A549 (cell line): Measurements from ENCODE around the gene CRYM. TPM values are rescaled to one million over a fixed set of nuclear protein-coding genes. Genes with fewer than 3 reads are reported as not detected.

Experiments used
- ATAC-seq, 2 experiments: fragments of 200-7000 bp in 1 of 2; fragments of >200 bp in 1 of 2; cut with Nextera tagmentation in 1 of 2; cut with Tn5 transposase in 1 of 2; 3 replicates each; pipeline versions ENCODE4 v1.8.0 to v1.9.1; 2018 to 2020; ENCODE audit warnings: mild to moderate bottlenecking in 1 of 2, moderate library complexity in 1 of 2
- CTCF ChIA-PET: fragments of 300-600 bp; sonication (Branson Sonifier 250); formaldehyde crosslinking; extraction: SDS; loops from one replicate; lab custom pipeline; 2021; ENCODE audit warnings: antibody characterized with exemption, inconsistent platforms; lab: Yijun Ruan, JAX
- POLR2A ChIA-PET: fragments of 350-600 bp; formaldehyde crosslinking; extraction: SDS; loops from one replicate; lab custom pipeline; 2021; ENCODE audit warnings: antibody characterized with exemption, inconsistent platforms; lab: Yijun Ruan, JAX
- DNase-seq, 2 experiments: peaks; one replicate each; pipeline versions ENCODE4 v3.0.0 to v3.0.0-alpha.2; 2011 to 2016; ENCODE audit warnings: low read depth in 1 of 2, low spot score in 1 of 2
- FAIRE-seq: peaks from 2 replicates; lab custom pipeline; 2011; peaks lifted over from hg19 to GRCh38; lab: Jason Lieb, UNC
- H3K27ac ChIP-seq, 2 experiments: fragments of >200 bp; sonication (Bioruptor Twin); formaldehyde crosslinking; 3 replicates each; pipeline ENCODE4 v1.5.1; 2016 to 2017
- H3K4me1 ChIP-seq: fragments of >200 bp; sonication (Bioruptor Twin); formaldehyde crosslinking; 3 replicates; pipeline ENCODE4 v1.6.1; 2016
- H3K4me2 ChIP-seq: fragments of >200 bp; sonication (Bioruptor Twin); formaldehyde crosslinking; 3 replicates; pipeline ENCODE4 v1.6.1; 2016
- H3K4me3 ChIP-seq: fragments of >200 bp; sonication (Bioruptor Twin); formaldehyde crosslinking; 3 replicates; pipeline ENCODE4 v1.5.1; 2016
- H3K9me3 ChIP-seq: fragments of >200 bp; sonication (Bioruptor Twin); formaldehyde crosslinking; 3 replicates; pipeline ENCODE4 v1.6.1; 2016
- BHLHE40 ChIP-seq: IDR thresholded peaks from 2 replicates; pipeline ENCODE4 v1.6.1; 2012; ENCODE audit warnings: low read depth, low read length, inconsistent platforms
- EHF ChIP-seq: fragments of 250-450 bp; sonication (Bioruptor Pico); IDR thresholded peaks from 2 replicates; pipeline ENCODE4 v1.5.0; 2020; ENCODE audit warnings: mild to moderate bottlenecking
- EP300 ChIP-seq, 2 experiments: fragments of >200 bp; sonication (Bioruptor Twin); formaldehyde crosslinking; IDR thresholded peaks; 2 replicates in 1 of 2; 3 replicates in 1 of 2; pipeline ENCODE4 v1.6.1; 2016 to 2017
- HEYL ChIP-seq: fragments of 250-450 bp; sonication (Bioruptor Pico); IDR thresholded peaks from 2 replicates; pipeline ENCODE4 v1.8.0; 2021; ENCODE audit warnings: mild to moderate bottlenecking, moderate library complexity
- KDM1A ChIP-seq: fragments of 200-600 bp; sonication (generic); IDR thresholded peaks from 2 replicates; pipeline ENCODE4 v1.6.1; 2016; ENCODE audit warnings: low read depth, mild to moderate bottlenecking
- KDM5A ChIP-seq: fragments of 200-600 bp; sonication (generic); IDR thresholded peaks from 2 replicates; pipeline ENCODE4 v1.6.1; 2016; ENCODE audit warnings: antibody characterized with exemption, mild to moderate bottlenecking
- MAZ ChIP-seq: fragments of 150-350 bp; IDR thresholded peaks from 2 replicates; pipeline ENCODE4 v1.6.1; 2014; ENCODE audit warnings: antibody characterized with exemption, low read depth, low read length, borderline replicate concordance
- NPAS2 ChIP-seq: fragments of 250-450 bp; sonication (Bioruptor Pico); IDR thresholded peaks from 2 replicates; pipeline ENCODE4 v1.8.0; 2022; ENCODE audit warnings: mild to moderate bottlenecking, moderate library complexity, borderline replicate concordance
- PHF8 ChIP-seq: fragments of 200-600 bp; sonication (generic); IDR thresholded peaks from 2 replicates; pipeline ENCODE4 v1.6.1; 2016; ENCODE audit warnings: low read depth, mild to moderate bottlenecking, antibody characterized with exemption, moderate library complexity, borderline replicate concordance
- POLR2A ChIP-seq: IDR thresholded peaks from 2 replicates; pipeline ENCODE4 v1.6.1; 2012; ENCODE audit warnings: mild to moderate bottlenecking, low read length
- POLR2AphosphoS2 ChIP-seq: conservative IDR thresholded peaks from 2 replicates; pipeline ENCODE4 v1.6.1; 2012; ENCODE audit warnings: low read length, improper control_type of control experiment, inconsistent platforms
- RAD21 ChIP-seq, 2 experiments: fragments of >200 bp in 1 of 2; sonication (Bioruptor Twin) in 1 of 2; formaldehyde crosslinking in 1 of 2; IDR thresholded peaks in 1 of 2; conservative IDR thresholded peaks in 1 of 2; 2 replicates in 1 of 2; 3 replicates in 1 of 2; pipeline ENCODE4 v1.6.1; 2012 to 2018; ENCODE audit warnings: inconsistent platforms in 1 of 2
- RCOR1 ChIP-seq: fragments of 150-350 bp; IDR thresholded peaks from 2 replicates; pipeline ENCODE4 v1.6.1; 2014; ENCODE audit warnings: antibody characterized with exemption, low read length, low read depth
- RFX5 ChIP-seq: fragments of 450-650 bp; IDR thresholded peaks from 2 replicates; pipeline ENCODE4 v1.7.1; 2014; ENCODE audit warnings: antibody characterized with exemption, mild to moderate bottlenecking, moderate library complexity
- RNF2 ChIP-seq: fragments of 200-600 bp; sonication (generic); IDR thresholded peaks from 2 replicates; pipeline ENCODE4 v1.6.1; 2016; ENCODE audit warnings: low read depth, mild to moderate bottlenecking, antibody characterized with exemption, moderate library complexity, borderline replicate concordance
- TFCP2L1 ChIP-seq: fragments of 250-450 bp; sonication (Bioruptor Pico); IDR thresholded peaks from 2 replicates; pipeline ENCODE4 v1.5.0; 2021; ENCODE audit warnings: mild to moderate bottlenecking
- TP53 ChIP-seq: fragments of 250-450 bp; sonication (Bioruptor Pico); IDR thresholded peaks from 2 replicates; pipeline ENCODE4 v1.5.0; 2021; ENCODE audit warnings: mild to moderate bottlenecking, moderate library complexity
- polyA plus RNA-seq, 4 experiments: library from polyadenylated mRNA; depleted of rRNA in 3 of 4; stranded (reverse); fragments of >200 nt; fragmentation: RNase III in 1 of 4; extraction: RNeasy Plus Mini Kit Qiagen cat#74134 plus additional on column Dnase treatment in 1 of 4; gene quantifications; 2 replicates in 3 of 4; 3 replicates in 1 of 4; pipeline ENCODE4 v1.2.3, GENCODE V29; 2011 to 2017
- TF ChIP-seq, protein P1 (sequence below): fragments of >200 bp; sonication (Bioruptor Twin); formaldehyde crosslinking; IDR thresholded peaks from 2 replicates; pipeline ENCODE4 v1.6.1; 2016
- TF ChIP-seq, protein P2 (sequence below): IDR thresholded peaks from 2 replicates; pipeline ENCODE4 v1.6.1; 2012
- TF ChIP-seq, protein P3 (sequence below): fragments of 450-650 bp; IDR thresholded peaks from 2 replicates; pipeline ENCODE4 v1.6.1; 2014; ENCODE audit warnings: antibody characterized with exemption
- TF ChIP-seq, protein P4 (sequence below): IDR thresholded peaks from 2 replicates; pipeline ENCODE4 v1.6.1; 2012; ENCODE audit warnings: low read depth, borderline replicate concordance
- TF ChIP-seq, protein P5 (sequence below): fragments of >200 bp; sonication (Bioruptor Twin); formaldehyde crosslinking; IDR thresholded peaks from 3 replicates; pipeline ENCODE4 v1.5.1; 2016

CRYM gene
- polyA plus RNA-seq, 2 of the 4 experiments (the other 2 are of a cell fraction), result 0.98 to 3.1 TPM

GRCh38 chr16:21227866-21228265, 50.2 kb downstream of the CRYM start:
- no peak for DNase-seq
- FAIRE-seq, result no peak
- CTCF ChIA-PET, result interaction anchor here (0.7 to 2.9 kb wide), 2 partner anchors 28 to 50 kb away, joined by 3 to 10 read pairs; partner anchors contain the start of gene CRYM
- ATAC-seq, result no peak
- POLR2A ChIA-PET, result no interaction called here
- no peak overlapping the region for H3K4me2 ChIP-seq
- no peak for TF ChIP-seq PHF8
- TF ChIP-seq, protein P1, sequence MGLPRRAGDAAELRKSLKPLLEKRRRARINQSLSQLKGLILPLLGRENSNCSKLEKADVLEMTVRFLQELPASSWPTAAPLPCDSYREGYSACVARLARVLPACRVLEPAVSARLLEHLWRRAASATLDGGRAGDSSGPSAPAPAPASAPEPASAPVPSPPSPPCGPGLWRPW, result no peak
- TF ChIP-seq POLR2AphosphoS2, result no peak
- no peak for TF ChIP-seq NPAS2 (CRISPR knock-in tag)
- TF ChIP-seq EP300 (IDR thresholded peaks at IDR 0.05), result no peak
- no peak for TF ChIP-seq BHLHE40
- no peak for TF ChIP-seq RCOR1
- TF ChIP-seq, protein P2, sequence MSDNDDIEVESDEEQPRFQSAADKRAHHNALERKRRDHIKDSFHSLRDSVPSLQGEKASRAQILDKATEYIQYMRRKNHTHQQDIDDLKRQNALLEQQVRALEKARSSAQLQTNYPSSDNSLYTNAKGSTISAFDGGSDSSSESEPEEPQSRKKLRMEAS, result no peak
- TF ChIP-seq, protein P3, sequence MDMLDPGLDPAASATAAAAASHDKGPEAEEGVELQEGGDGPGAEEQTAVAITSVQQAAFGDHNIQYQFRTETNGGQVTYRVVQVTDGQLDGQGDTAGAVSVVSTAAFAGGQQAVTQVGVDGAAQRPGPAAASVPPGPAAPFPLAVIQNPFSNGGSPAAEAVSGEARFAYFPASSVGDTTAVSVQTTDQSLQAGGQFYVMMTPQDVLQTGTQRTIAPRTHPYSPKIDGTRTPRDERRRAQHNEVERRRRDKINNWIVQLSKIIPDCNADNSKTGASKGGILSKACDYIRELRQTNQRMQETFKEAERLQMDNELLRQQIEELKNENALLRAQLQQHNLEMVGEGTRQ, result no peak
- no peak for TF ChIP-seq RNF2
- TF ChIP-seq RAD21 (conservative IDR thresholded peaks at IDR 0.05 in 1 of 2, IDR thresholded peaks at IDR 0.05 in 1 of 2), result no peak
- TF ChIP-seq EHF (CRISPR knock-in tag), result no peak
- no peak for TF ChIP-seq MAZ
- TF ChIP-seq, protein P4, sequence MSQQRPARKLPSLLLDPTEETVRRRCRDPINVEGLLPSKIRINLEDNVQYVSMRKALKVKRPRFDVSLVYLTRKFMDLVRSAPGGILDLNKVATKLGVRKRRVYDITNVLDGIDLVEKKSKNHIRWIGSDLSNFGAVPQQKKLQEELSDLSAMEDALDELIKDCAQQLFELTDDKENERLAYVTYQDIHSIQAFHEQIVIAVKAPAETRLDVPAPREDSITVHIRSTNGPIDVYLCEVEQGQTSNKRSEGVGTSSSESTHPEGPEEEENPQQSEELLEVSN, result no peak
- TF ChIP-seq, protein P5, sequence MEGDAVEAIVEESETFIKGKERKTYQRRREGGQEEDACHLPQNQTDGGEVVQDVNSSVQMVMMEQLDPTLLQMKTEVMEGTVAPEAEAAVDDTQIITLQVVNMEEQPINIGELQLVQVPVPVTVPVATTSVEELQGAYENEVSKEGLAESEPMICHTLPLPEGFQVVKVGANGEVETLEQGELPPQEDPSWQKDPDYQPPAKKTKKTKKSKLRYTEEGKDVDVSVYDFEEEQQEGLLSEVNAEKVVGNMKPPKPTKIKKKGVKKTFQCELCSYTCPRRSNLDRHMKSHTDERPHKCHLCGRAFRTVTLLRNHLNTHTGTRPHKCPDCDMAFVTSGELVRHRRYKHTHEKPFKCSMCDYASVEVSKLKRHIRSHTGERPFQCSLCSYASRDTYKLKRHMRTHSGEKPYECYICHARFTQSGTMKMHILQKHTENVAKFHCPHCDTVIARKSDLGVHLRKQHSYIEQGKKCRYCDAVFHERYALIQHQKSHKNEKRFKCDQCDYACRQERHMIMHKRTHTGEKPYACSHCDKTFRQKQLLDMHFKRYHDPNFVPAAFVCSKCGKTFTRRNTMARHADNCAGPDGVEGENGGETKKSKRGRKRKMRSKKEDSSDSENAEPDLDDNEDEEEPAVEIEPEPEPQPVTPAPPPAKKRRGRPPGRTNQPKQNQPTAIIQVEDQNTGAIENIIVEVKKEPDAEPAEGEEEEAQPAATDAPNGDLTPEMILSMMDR, result no peak
- TF ChIP-seq TP53, result no peak
- TF ChIP-seq POLR2A, result no peak
- no peaks in the 10 kb centered on the region for H3K9me3 ChIP-seq
- peaks cover 6% of the 10 kb centered on the region for H3K4me1 ChIP-seq
- H3K4me3 ChIP-seq, result no peak overlapping the region
- H3K27ac ChIP-seq, result no peak overlapping the region

DNA sequence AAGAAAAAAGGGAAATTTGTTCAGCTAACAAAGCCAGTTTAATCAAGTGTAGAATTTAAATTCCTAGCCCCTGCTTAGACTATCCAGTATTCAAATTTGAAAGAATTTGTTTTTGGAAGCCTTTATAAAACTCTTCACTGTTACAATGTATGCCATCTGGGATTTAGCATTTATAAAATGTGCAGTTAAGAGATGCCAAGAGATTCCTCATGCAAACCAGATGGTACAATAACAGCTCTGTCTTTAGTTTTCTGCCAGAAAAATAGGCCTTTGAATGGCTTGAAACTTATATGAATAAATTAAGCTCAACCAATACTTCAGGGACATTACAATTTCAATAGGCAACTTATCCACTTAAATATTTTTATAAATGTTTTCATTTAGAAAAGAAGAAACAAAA, 51.3 kb downstream of the CRYM start:
- CTCF ChIA-PET, result interaction anchor here (2.9 kb wide), 1 partner anchor 51 kb away, joined by 10 read pairs; the partner anchor contains the start of gene CRYM
- FAIRE-seq (no peak), ATAC-seq (no peak)
- Histone ChIP-seq H3K9me3 (no peaks in the 10 kb centered on the region), H3K4me3 (no peak overlapping the region)
- POLR2A ChIA-PET, result no interaction called here
- no peak for TF ChIP-seq KDM5A
- TF ChIP-seq TFCP2L1, result no peak
- TF ChIP-seq, protein P3, result no peak
- no peak for TF ChIP-seq PHF8
- no peak for TF ChIP-seq RFX5
- TF ChIP-seq KDM1A, result no peak
- no peak for TF ChIP-seq HEYL (CRISPR knock-in tag)
- TF ChIP-seq, all 56 proteins: peak for 0
- Histone ChIP-seq H3K27ac (no peak overlapping the region), H3K4me2 (no peak overlapping the region), H3K4me1 (peaks cover 16% of the 10 kb centered on the region)
- DNase-seq, result no peak
